ENCODE results near the gene KPNA1. TPM values are rescaled to one million over a fixed set of nuclear protein-coding genes. Genes with fewer than 3 reads are reported as not detected.

The KPNA1 gene
- total RNA-seq, 1 donor from 2014 or later: 22.4 TPM

DNA sequence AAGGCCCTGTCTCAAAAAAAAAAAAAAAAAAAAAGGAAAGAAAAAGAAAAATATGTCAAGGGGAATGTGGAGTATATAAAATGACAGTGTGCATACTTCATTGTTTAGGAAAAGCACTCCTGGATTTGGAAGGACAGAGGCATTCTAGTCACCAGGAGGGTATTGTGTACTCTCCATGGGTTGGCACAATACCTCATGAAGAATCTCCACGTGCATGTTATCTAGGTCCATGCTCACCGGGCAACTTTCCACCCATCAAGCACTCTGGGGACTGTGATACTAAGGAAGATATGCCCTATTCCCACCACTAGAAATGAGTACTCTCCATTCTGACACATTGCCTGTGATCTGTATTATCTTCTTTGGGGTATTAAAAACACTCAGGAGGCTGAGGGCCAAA, 15.4 kb upstream of the KPNA1 start:
- Histone ChIP-seq H3K9ac (ENCODE audit: low read depth in 1 of 3, low read length in 3 of 3) (no peak overlapping the region), H3K4me3 (ENCODE audit: low read length in 3 of 3) (no peak overlapping the region), H3K9me3 (ENCODE audit: control insufficient read depth in 3 of 3, low read length in 3 of 3) (no peaks in the 10 kb centered on the region), H3K36me3 (ENCODE audit: control insufficient read depth in 3 of 3, insufficient read depth in 3 of 3, low read length in 3 of 3) (peaks cover 19 to 55% (median 46%) of the 10 kb centered on the region in 3 donors), H3K27me3 (ENCODE audit: control insufficient read depth in 3 of 3, insufficient read depth in 3 of 3, low read length in 3 of 3) (no peaks in the 10 kb centered on the region), H3K4me1 (ENCODE audit: control insufficient read depth in 3 of 3, insufficient read depth in 3 of 3, low read length in 3 of 3) (no peaks in the 10 kb centered on the region), H3K27ac (ENCODE audit: low read depth, low read length) (no peak overlapping the region)

DNA sequence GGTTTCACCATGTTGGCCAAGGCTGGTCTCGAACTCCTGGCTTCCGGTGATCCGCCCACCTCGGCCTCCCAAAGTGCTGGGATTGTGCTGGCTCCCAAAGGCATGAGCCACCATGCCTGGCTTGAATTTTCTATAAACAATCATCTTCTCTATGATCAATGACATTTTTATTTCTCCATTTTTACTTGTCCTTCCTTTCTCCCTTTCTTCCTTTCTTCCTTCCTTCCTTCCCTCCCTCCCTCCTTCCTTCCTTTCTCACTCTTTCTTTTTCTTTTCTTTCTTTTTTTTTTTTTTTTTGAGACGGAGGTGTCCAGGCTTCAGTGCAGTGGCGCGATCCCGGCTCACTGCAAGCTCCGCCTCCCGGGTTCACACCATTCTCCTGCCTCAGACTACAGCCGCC, 8.6 kb upstream of the KPNA1 start:
- no peak overlapping the region for H3K9ac ChIP-seq (ENCODE audit: low read depth in 1 of 3, low read length in 3 of 3)
- H3K9me3 ChIP-seq (ENCODE audit: control insufficient read depth in 3 of 3, low read length in 3 of 3): no peaks in the 10 kb centered on the region
- no peaks in the 10 kb centered on the region for H3K27me3 ChIP-seq (ENCODE audit: control insufficient read depth in 3 of 3, insufficient read depth in 3 of 3, low read length in 3 of 3)
- no peak overlapping the region for H3K4me3 ChIP-seq (ENCODE audit: low read length in 3 of 3)
- H3K4me1 ChIP-seq (ENCODE audit: control insufficient read depth in 3 of 3, insufficient read depth in 3 of 3, low read length in 3 of 3): no peaks in the 10 kb centered on the region
- peaks cover 4 to 10% (median 4%) of the 10 kb centered on the region in 3 donors for H3K36me3 ChIP-seq (ENCODE audit: control insufficient read depth in 3 of 3, insufficient read depth in 3 of 3, low read length in 3 of 3)
- H3K27ac ChIP-seq (ENCODE audit: low read depth, low read length): no peak overlapping the region

DNA sequence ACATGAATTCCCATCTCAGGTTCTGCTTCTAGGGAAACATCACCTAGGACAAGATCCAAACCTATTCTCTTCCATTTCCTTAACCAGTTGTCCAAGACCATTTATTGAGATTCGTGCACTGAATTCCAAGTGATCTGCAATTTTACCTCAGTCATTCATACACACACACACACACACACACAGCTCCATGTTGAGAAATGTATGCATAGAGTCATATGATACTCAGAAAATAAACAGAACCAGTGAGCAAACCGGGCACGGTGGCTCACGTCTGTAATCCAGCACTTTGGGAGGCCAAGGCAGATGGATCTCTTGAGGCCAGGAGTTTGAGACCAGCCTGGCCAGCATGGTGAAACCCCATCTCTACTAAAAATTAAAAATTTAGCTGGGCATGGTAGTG, 6.1 kb upstream of the KPNA1 start:
- Histone ChIP-seq H3K9me3 (ENCODE audit: control insufficient read depth in 3 of 3, low read length in 3 of 3) (no peaks in the 10 kb centered on the region), H3K36me3 (ENCODE audit: control insufficient read depth in 3 of 3, insufficient read depth in 3 of 3, low read length in 3 of 3) (no peaks in the 10 kb centered on the region), H3K4me1 (ENCODE audit: control insufficient read depth in 3 of 3, insufficient read depth in 3 of 3, low read length in 3 of 3) (no peaks in the 10 kb centered on the region), H3K9ac (ENCODE audit: low read depth in 1 of 3, low read length in 3 of 3) (no peak overlapping the region), H3K27me3 (ENCODE audit: control insufficient read depth in 3 of 3, insufficient read depth in 3 of 3, low read length in 3 of 3) (no peaks in the 10 kb centered on the region), H3K27ac (ENCODE audit: low read depth, low read length) (no peak overlapping the region), H3K4me3 (ENCODE audit: low read length in 3 of 3) (no peak overlapping the region)

DNA sequence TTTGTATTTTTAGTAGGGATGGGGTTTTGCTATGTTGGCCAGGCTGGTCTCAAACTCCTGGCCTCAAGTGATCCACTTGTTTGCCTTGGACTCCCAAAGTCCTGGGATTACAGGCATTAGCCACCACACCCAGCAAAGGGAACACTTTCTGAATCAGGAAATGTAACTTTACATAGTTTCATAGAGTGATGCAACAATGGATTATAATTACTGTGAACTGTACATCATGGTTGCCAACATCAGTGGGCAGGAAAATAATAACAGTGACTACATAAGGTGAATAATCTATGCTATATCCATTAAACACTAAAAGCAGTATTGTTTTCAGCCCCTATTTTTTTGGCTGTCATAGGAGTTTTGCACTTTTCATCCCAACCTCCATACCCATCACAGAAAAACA, 5.0 kb upstream of the KPNA1 start:
- Histone ChIP-seq H3K4me3 (ENCODE audit: low read length in 3 of 3) (no peak overlapping the region), H3K27me3 (ENCODE audit: control insufficient read depth in 3 of 3, insufficient read depth in 3 of 3, low read length in 3 of 3) (no peaks in the 10 kb centered on the region), H3K9ac (ENCODE audit: low read depth in 1 of 3, low read length in 3 of 3) (no peak overlapping the region), H3K27ac (ENCODE audit: low read depth, low read length) (no peak overlapping the region), H3K9me3 (ENCODE audit: control insufficient read depth in 3 of 3, low read length in 3 of 3) (no peaks in the 10 kb centered on the region), H3K36me3 (ENCODE audit: control insufficient read depth in 3 of 3, insufficient read depth in 3 of 3, low read length in 3 of 3) (no peaks in the 10 kb centered on the region), H3K4me1 (ENCODE audit: control insufficient read depth in 3 of 3, insufficient read depth in 3 of 3, low read length in 3 of 3) (peaks cover 0 to 5% (median 2%) of the 10 kb centered on the region in 3 donors)

DNA sequence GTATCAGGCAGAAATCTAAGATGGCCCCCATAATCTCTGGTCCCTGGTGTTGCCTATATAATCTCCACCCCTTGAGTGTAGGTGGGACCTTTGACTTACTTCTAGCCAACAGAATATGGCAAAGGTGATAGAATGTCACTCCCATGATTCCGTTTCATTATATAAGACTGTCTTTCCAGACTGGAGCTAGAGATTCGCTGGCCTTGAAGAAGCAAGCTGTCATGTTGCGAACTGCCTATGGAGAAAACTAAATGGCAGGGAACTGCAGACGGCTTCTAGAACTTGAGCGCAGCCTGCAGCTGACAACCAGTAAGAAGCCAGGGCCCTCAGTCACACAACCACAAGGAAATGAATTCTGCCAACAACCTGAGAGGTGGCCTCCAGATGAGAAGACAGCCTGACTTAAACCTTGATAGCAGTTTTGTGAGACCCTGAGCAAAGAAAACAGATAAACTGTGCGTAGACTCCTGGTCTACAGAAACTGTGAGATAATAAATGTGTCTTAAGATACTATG, 2.2 kb upstream of the KPNA1 start:
- no peak overlapping the region for H3K9ac ChIP-seq (ENCODE audit: low read depth in 1 of 3, low read length in 3 of 3)
- H3K9me3 ChIP-seq (ENCODE audit: control insufficient read depth in 3 of 3, low read length in 3 of 3): no peaks in the 10 kb centered on the region
- H3K27me3 ChIP-seq (ENCODE audit: control insufficient read depth in 3 of 3, insufficient read depth in 3 of 3, low read length in 3 of 3): no peaks in the 10 kb centered on the region
- no peak overlapping the region for H3K27ac ChIP-seq (ENCODE audit: low read depth, low read length)
- H3K36me3 ChIP-seq (ENCODE audit: control insufficient read depth in 3 of 3, insufficient read depth in 3 of 3, low read length in 3 of 3): no peaks in the 10 kb centered on the region
- no peak overlapping the region for H3K4me3 ChIP-seq (ENCODE audit: low read length in 3 of 3)
- peaks cover 5 to 16% (median 11%) of the 10 kb centered on the region in 3 donors for H3K4me1 ChIP-seq (ENCODE audit: control insufficient read depth in 3 of 3, insufficient read depth in 3 of 3, low read length in 3 of 3)

DNA sequence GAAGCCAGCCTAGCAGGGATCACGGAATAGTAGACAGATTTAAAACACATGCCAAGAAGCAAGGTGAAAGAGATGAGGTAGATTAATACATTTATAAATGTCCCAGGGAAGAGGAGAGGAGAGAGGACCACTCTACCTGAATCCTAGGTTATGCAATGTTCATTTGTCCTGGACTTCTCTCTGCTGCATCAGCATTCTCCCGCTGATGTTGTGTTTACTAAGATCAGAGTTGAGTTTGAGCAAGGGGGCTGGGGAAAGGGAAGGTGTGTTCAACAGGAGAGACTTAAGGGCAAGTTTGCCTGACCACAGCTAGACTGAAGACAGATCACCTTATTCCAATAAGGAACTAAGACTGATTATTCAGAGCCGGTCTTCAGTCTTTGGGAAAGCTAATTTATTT, 1.1 kb upstream of the KPNA1 start:
- Histone ChIP-seq H3K36me3 (ENCODE audit: control insufficient read depth in 3 of 3, insufficient read depth in 3 of 3, low read length in 3 of 3) (no peaks in the 10 kb centered on the region), H3K9ac (ENCODE audit: low read depth in 1 of 3, low read length in 3 of 3) (no peak overlapping the region), H3K27ac (ENCODE audit: low read depth, low read length) (no peak overlapping the region), H3K27me3 (ENCODE audit: control insufficient read depth in 3 of 3, insufficient read depth in 3 of 3, low read length in 3 of 3) (no peaks in the 10 kb centered on the region), H3K4me1 (ENCODE audit: control insufficient read depth in 3 of 3, insufficient read depth in 3 of 3, low read length in 3 of 3) (peaks cover 13 to 23% (median 19%) of the 10 kb centered on the region in 3 donors), H3K4me3 (ENCODE audit: low read length in 3 of 3) (no peak overlapping the region), H3K9me3 (ENCODE audit: control insufficient read depth in 3 of 3, low read length in 3 of 3) (no peaks in the 10 kb centered on the region)

DNA sequence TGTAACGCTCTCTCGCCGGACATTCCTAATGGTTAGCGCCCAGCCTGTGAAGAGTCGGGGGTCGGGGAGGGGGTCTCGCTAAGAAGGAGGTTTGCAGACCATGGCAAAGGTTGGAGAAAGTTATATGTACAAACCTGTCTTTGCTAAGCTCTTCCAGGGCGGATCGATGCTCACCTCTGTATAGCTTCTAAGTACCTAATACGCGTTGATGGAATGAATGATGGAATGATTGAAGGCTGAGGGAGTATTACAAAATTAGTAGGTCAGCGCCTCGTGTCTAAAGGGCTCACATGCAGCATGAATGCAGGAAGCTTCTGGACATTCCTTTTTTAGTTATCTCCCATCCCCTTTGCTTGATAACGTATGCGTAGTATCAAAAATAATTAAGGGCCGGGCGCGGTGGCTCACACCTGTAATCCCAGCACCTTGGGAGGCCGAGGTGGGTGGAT, 305 bp upstream of the KPNA1 start:
- H3K36me3 ChIP-seq (ENCODE audit: control insufficient read depth in 3 of 3, insufficient read depth in 3 of 3, low read length in 3 of 3): no peaks in the 10 kb centered on the region
- H3K27me3 ChIP-seq (ENCODE audit: control insufficient read depth in 3 of 3, insufficient read depth in 3 of 3, low read length in 3 of 3): no peaks in the 10 kb centered on the region
- peak overlapping the region; percentile 79 to 87 (median 86) for H3K4me3 ChIP-seq (ENCODE audit: low read length in 3 of 3)
- peak overlapping the region; percentile 100 for H3K27ac ChIP-seq (ENCODE audit: low read depth, low read length)
- peak overlapping the region; percentile 92 to 99 (median 97) for H3K9ac ChIP-seq (ENCODE audit: low read depth in 1 of 3, low read length in 3 of 3)
- no peaks in the 10 kb centered on the region for H3K9me3 ChIP-seq (ENCODE audit: control insufficient read depth in 3 of 3, low read length in 3 of 3)
- peaks cover 18 to 23% (median 23%) of the 10 kb centered on the region in 3 donors for H3K4me1 ChIP-seq (ENCODE audit: control insufficient read depth in 3 of 3, insufficient read depth in 3 of 3, low read length in 3 of 3)

DNA sequence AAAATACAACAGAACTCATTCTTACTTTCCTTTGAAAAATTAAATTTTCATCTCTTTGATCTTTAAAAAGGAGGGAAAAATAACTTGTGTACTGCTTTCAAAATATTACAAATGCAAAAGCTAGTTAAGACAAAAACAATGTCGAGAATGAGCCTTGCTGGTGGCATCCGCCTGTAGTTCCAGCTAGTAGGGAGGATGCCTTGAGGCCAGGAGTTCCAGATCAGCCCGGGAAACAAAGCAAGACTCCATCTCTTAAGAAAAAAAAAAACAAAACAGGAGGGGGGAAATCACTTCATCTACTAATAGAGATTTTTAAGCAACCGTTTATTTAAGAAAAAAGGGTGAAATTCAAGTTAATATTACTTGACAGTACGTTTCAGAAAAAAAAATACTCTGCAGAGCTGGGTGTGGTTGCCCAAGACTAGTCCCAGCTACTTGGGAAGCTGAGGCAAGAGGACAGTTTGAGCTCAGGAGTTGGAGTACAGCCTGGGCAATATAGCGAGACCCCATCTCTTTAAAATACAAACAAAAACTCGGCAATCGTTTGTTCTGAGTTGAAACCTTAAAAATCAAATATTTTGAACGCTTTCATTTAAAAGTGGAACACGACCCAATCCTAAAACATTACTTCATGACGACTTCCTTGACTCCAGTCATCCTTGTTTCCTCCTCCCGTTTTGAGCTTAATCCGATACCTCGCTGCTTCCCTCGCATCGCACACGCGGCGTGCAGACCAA, 1.2 kb downstream of the KPNA1 start:
- Histone ChIP-seq H3K27me3 (ENCODE audit: control insufficient read depth in 3 of 3, insufficient read depth in 3 of 3, low read length in 3 of 3) (no peaks in the 10 kb centered on the region), H3K36me3 (ENCODE audit: control insufficient read depth in 3 of 3, insufficient read depth in 3 of 3, low read length in 3 of 3) (no peaks in the 10 kb centered on the region), H3K27ac (ENCODE audit: low read depth, low read length) (peak overlapping the region; percentile 100), H3K4me1 (ENCODE audit: control insufficient read depth in 3 of 3, insufficient read depth in 3 of 3, low read length in 3 of 3) (peaks cover 18 to 25% (median 23%) of the 10 kb centered on the region in 3 donors), H3K4me3 (ENCODE audit: low read length in 3 of 3) (peak overlapping the region; percentile 73 to 87 (median 86)), H3K9me3 (ENCODE audit: control insufficient read depth in 3 of 3, low read length in 3 of 3) (no peaks in the 10 kb centered on the region), H3K9ac (ENCODE audit: low read depth in 1 of 3, low read length in 3 of 3) (peak overlapping the region; percentile 73 to 99 (median 97))

DNA sequence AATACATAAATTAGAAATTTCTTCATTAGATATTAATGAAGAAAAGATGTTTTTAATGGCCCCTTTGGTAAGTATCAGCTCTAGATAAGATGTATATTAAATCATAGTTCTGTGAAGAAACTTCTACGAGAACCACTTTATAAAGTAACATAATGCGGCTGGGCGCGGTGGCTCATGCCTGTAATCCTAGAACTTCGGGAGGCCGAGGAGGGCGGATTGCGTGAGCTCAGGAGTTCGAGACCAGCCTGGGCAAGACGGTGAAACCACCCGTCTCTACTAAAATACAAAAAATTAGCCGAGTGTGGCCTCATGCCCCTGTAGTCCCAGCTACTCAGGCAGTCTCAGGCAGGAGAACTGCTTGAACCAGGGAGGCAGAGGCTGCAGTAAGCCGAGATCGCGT, 2.5 kb downstream of the KPNA1 start:
- H3K36me3 ChIP-seq (ENCODE audit: control insufficient read depth in 3 of 3, insufficient read depth in 3 of 3, low read length in 3 of 3): no peaks in the 10 kb centered on the region
- no peaks in the 10 kb centered on the region for H3K9me3 ChIP-seq (ENCODE audit: control insufficient read depth in 3 of 3, low read length in 3 of 3)
- peak overlapping the region in 1 of 3 donors; percentile 28 for H3K9ac ChIP-seq (ENCODE audit: low read depth in 1 of 3, low read length in 3 of 3)
- H3K4me3 ChIP-seq (ENCODE audit: low read length in 3 of 3): no peak overlapping the region
- H3K27ac ChIP-seq (ENCODE audit: low read depth, low read length): peak overlapping the region; percentile 100
- no peaks in the 10 kb centered on the region for H3K27me3 ChIP-seq (ENCODE audit: control insufficient read depth in 3 of 3, insufficient read depth in 3 of 3, low read length in 3 of 3)
- H3K4me1 ChIP-seq (ENCODE audit: control insufficient read depth in 3 of 3, insufficient read depth in 3 of 3, low read length in 3 of 3): peaks cover 22 to 26% (median 25%) of the 10 kb centered on the region in 3 donors

DNA sequence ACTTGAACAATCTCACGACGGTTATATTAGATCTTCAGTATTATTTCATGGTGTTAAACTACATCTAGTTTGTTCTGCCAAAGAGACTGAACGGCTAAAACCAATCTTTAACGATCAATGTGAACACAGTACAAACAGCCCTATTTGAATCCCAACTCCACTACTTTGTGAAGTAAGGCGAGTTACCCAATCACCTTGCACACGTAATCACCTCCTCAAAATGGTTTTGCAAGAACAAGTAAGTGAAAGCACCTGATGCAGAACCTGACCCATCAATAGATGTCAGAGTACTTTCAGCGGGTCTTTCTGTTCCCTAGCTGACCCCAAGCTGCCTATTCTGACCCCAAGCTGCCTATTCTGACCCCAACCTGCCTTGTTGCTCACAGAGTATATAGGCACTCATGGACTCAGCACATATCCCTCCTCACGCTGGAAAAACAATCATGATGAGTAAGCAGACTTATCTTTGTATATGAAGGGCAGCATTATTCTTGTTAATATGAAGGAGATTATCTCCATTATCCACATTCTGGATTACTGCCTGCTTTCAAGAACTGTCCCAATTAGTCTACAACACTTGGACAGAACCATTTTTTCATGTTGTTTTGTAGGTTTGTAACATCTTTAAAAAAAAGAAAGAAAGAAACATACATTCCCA, 3.7 kb downstream of the KPNA1 start:
- Histone ChIP-seq H3K27ac (ENCODE audit: low read depth, low read length) (peak overlapping the region; percentile 39), H3K4me1 (ENCODE audit: control insufficient read depth in 3 of 3, insufficient read depth in 3 of 3, low read length in 3 of 3) (peaks cover 22 to 26% (median 25%) of the 10 kb centered on the region in 3 donors)

More for the DNA sequence above, 3.7 kb downstream of the KPNA1 start:
- H3K36me3 ChIP-seq (ENCODE audit: control insufficient read depth in 3 of 3, insufficient read depth in 3 of 3, low read length in 3 of 3): no peaks in the 10 kb centered on the region
- no peaks in the 10 kb centered on the region for H3K27me3 ChIP-seq (ENCODE audit: control insufficient read depth in 3 of 3, insufficient read depth in 3 of 3, low read length in 3 of 3)
- H3K9me3 ChIP-seq (ENCODE audit: control insufficient read depth in 3 of 3, low read length in 3 of 3): no peaks in the 10 kb centered on the region
- H3K9ac ChIP-seq (ENCODE audit: low read depth in 1 of 3, low read length in 3 of 3): no peak overlapping the region
- H3K4me3 ChIP-seq (ENCODE audit: low read length in 3 of 3): no peak overlapping the region

Measured in skeletal muscle tissue (tissue), 4 donors.